ENCODE measurements around the gene ZNF77. TPM values are rescaled to one million over a fixed set of nuclear protein-coding genes. Genes with fewer than 3 reads are reported as not detected.
"Not testable (repeated sequence)": the region's sequence is repeated elsewhere in the genome, so short reads cannot be mapped to it uniquely, and the experiment has no call there.

ZNF77 gene
- total and polyA plus RNA-seq, 5 experiments from 2014 or later: 1.3 to 6.9 (median 2.1) TPM

- DNase-seq: no peak
- Mint-ChIP-seq H3K27me3 (peaks cover 0 to 2% (median 0%) of the 10 kb centered on the region in 5 donors), H3K36me3 (peaks cover 0 to 7% (median 0%) of the 10 kb centered on the region in 3 donors), H3K27ac (peak overlapping the region in 3 of 10 donors; percentile 24 to 97 (median 29)), H3K4me3 (peak overlapping the region; percentile 16 to 98 (median 83)), H3K9me3 (no peaks in the 10 kb centered on the region), H3K4me1 (peaks cover 11 to 33% (median 23%) of the 10 kb centered on the region in 4 donors)
- no peak for ATAC-seq
- POLR2A ChIA-PET: interaction anchor here (1.1 kb wide), 1 partner anchor 124 kb away, joined by 3 read pairs; the partner anchor contains the start of gene ZNF554
These were observed 1.7 kb downstream of the ZNF77 start for GRCh38 chr19:2942928-2943640.

GRCh38 chr19:2935863-2936262 lies 8.9 kb downstream of the ZNF77 start:
- H3K27ac Mint-ChIP-seq, POLR2A ChIA-PET, H3K27me3 Mint-ChIP-seq, H3K4me1 Mint-ChIP-seq, H3K4me3 Mint-ChIP-seq, DNase-seq, ATAC-seq: not testable (repeated sequence)
- peaks cover 22 to 62% (median 55%) of the 10 kb centered on the region in 3 donors for H3K36me3 Mint-ChIP-seq
- H3K9me3 Mint-ChIP-seq: peaks cover 0 to 48% (median 21%) of the 10 kb centered on the region in 9 donors

- ATAC-seq (no peak), DNase-seq (no peak)
- Mint-ChIP-seq H3K4me3 (no peak overlapping the region), H3K9me3 (peaks cover 0 to 57% (median 26%) of the 10 kb centered on the region in 9 donors), H3K27me3 (no peaks in the 10 kb centered on the region), H3K27ac (no peak overlapping the region), H3K4me1 (no peaks in the 10 kb centered on the region), H3K36me3 (peaks cover 27 to 67% (median 63%) of the 10 kb centered on the region in 3 donors)
- POLR2A ChIA-PET: interaction anchor here (0.7 to 2.2 kb wide), 3 partner anchors 17 to 156 kb away, joined by 3 to 7 read pairs (median 4); no protein-coding TSS in a partner anchor
These were observed 11.3 kb downstream of the ZNF77 start for GRCh38 chr19:2933490-2933910.

- POLR2A ChIA-PET: no interaction called here
- no peak overlapping the region for H3K4me3 Mint-ChIP-seq
- no peaks in the 10 kb centered on the region for H3K27me3 Mint-ChIP-seq
- H3K36me3 Mint-ChIP-seq: peaks cover 13 to 17% (median 14%) of the 10 kb centered on the region in 3 donors
- no peaks in the 10 kb centered on the region for H3K4me1 Mint-ChIP-seq
- ATAC-seq (no peak), DNase-seq (no peak)
- H3K27ac Mint-ChIP-seq: no peak overlapping the region
- H3K9me3 Mint-ChIP-seq: peaks cover 0 to 21% (median 11%) of the 10 kb centered on the region in 9 donors
These were observed 17.7 kb downstream of the ZNF77 start for GRCh38 chr19:2927032-2927430.

- Mint-ChIP-seq H3K4me1 (no peaks in the 10 kb centered on the region), H3K4me3 (no peak overlapping the region), H3K36me3 (peaks cover 9 to 15% (median 10%) of the 10 kb centered on the region in 3 donors), H3K9me3 (peaks cover 0 to 15% (median 9%) of the 10 kb centered on the region in 9 donors), H3K27me3 (no peaks in the 10 kb centered on the region), H3K27ac (no peak overlapping the region)
- DNase-seq (no peak), ATAC-seq (no peak)
- POLR2A ChIA-PET: no interaction called here
These were observed 18.3 kb downstream of the ZNF77 start for GRCh38 chr19:2926341-2927031.

GRCh38 chr19:2923510-2923909 lies 21.3 kb downstream of the ZNF77 start:
- no peak overlapping the region for H3K27ac Mint-ChIP-seq

GRCh38 chr19:2922987-2923386 lies 21.8 kb downstream of the ZNF77 start:
- Mint-ChIP-seq H3K9me3 (peaks cover 0 to 2% (median 0%) of the 10 kb centered on the region in 9 donors), H3K4me1 (no peaks in the 10 kb centered on the region), H3K36me3 (peaks cover 2 to 12% (median 12%) of the 10 kb centered on the region in 3 donors), H3K27me3 (no peaks in the 10 kb centered on the region), H3K27ac (no peak overlapping the region), H3K4me3 (no peak overlapping the region)
- POLR2A ChIA-PET: interaction anchor here (0.6 kb wide), 1 partner anchor 8 kb away, joined by 5 read pairs; no protein-coding TSS in a partner anchor
- DNase-seq (no peak), ATAC-seq (no peak)

More at GRCh38 chr19:2923510-2923909, 21.3 kb downstream of the ZNF77 start:
- ATAC-seq (no peak), DNase-seq (no peak)
- POLR2A ChIA-PET: interaction anchor here (0.6 kb wide), 2 partner anchors 8 to 41 kb away, joined by 5 read pairs; no protein-coding TSS in a partner anchor
- no peaks in the 10 kb centered on the region for H3K9me3 Mint-ChIP-seq
- no peak overlapping the region for H3K4me3 Mint-ChIP-seq
- no peaks in the 10 kb centered on the region for H3K27me3 Mint-ChIP-seq
- no peaks in the 10 kb centered on the region for H3K4me1 Mint-ChIP-seq
- H3K36me3 Mint-ChIP-seq: peaks cover 0 to 8% (median 8%) of the 10 kb centered on the region in 3 donors

GRCh38 chr19:2917275-2918184 lies 27.2 kb downstream of the ZNF77 start:
- H3K36me3 Mint-ChIP-seq: peaks cover 18 to 49% (median 38%) of the 10 kb centered on the region in 3 donors
- H3K4me3 Mint-ChIP-seq: no peak overlapping the region
- POLR2A ChIA-PET: no interaction called here
- H3K9me3 Mint-ChIP-seq: peaks cover 0 to 18% (median 9%) of the 10 kb centered on the region in 9 donors
- DNase-seq: no peak
- H3K4me1 Mint-ChIP-seq: peaks cover 0 to 1% (median 0%) of the 10 kb centered on the region in 4 donors
- no peak for ATAC-seq
- no peaks in the 10 kb centered on the region for H3K27me3 Mint-ChIP-seq
- H3K27ac Mint-ChIP-seq: no peak overlapping the region

- H3K27me3 Mint-ChIP-seq: no peaks in the 10 kb centered on the region
- peaks cover 5 to 9% (median 8%) of the 10 kb centered on the region in 4 donors for H3K4me1 Mint-ChIP-seq
- no peak overlapping the region for H3K4me3 Mint-ChIP-seq
- POLR2A ChIA-PET: no interaction called here
- no peak overlapping the region for H3K27ac Mint-ChIP-seq
- peaks cover 0 to 10% (median 7%) of the 10 kb centered on the region in 9 donors for H3K9me3 Mint-ChIP-seq
- peaks cover 9 to 42% (median 28%) of the 10 kb centered on the region in 3 donors for H3K36me3 Mint-ChIP-seq
- no peak for DNase-seq
- no peak for ATAC-seq
These were observed 32.5 kb downstream of the ZNF77 start for GRCh38 chr19:2912306-2912705.

GRCh38 chr19:2906631-2907195 lies 38.1 kb downstream of the ZNF77 start:
- POLR2A ChIA-PET: interaction anchor here (0.5 kb wide), 1 partner anchor 34 kb away, joined by 7 read pairs; no protein-coding TSS in a partner anchor
- H3K27me3 Mint-ChIP-seq: no peaks in the 10 kb centered on the region
- H3K9me3 Mint-ChIP-seq: no peaks in the 10 kb centered on the region
- no peak overlapping the region for H3K27ac Mint-ChIP-seq
- H3K36me3 Mint-ChIP-seq: peaks cover 0 to 4% (median 3%) of the 10 kb centered on the region in 3 donors
- H3K4me1 Mint-ChIP-seq: peaks cover 11 to 28% (median 25%) of the 10 kb centered on the region in 4 donors
- H3K4me3 Mint-ChIP-seq: no peak overlapping the region
- DNase-seq (no peak), ATAC-seq (no peak)

GRCh38 chr19:2905918-2906519 lies 38.8 kb downstream of the ZNF77 start:
- ATAC-seq: no peak
- H3K4me1 Mint-ChIP-seq: peaks cover 11 to 35% (median 28%) of the 10 kb centered on the region in 4 donors
- DNase-seq: no peak
- no peaks in the 10 kb centered on the region for H3K9me3 Mint-ChIP-seq
- peaks cover 0 to 3% (median 2%) of the 10 kb centered on the region in 3 donors for H3K36me3 Mint-ChIP-seq
- POLR2A ChIA-PET: interaction anchor here (0.5 kb wide), 1 partner anchor 35 kb away, joined by 7 read pairs; no protein-coding TSS in a partner anchor
- H3K27ac Mint-ChIP-seq: no peak overlapping the region
- H3K27me3 Mint-ChIP-seq: no peaks in the 10 kb centered on the region
- H3K4me3 Mint-ChIP-seq: no peak overlapping the region
